Measurements from ENCODE around the gene CDS1. TPM values are rescaled to one million over a fixed set of nuclear protein-coding genes. Genes with fewer than 3 reads are reported as not detected.

The CDS1 gene
- total and polyA plus RNA-seq, 2 experiments from 2014 or later = 10.0 to 22.6 TPM

DNA sequence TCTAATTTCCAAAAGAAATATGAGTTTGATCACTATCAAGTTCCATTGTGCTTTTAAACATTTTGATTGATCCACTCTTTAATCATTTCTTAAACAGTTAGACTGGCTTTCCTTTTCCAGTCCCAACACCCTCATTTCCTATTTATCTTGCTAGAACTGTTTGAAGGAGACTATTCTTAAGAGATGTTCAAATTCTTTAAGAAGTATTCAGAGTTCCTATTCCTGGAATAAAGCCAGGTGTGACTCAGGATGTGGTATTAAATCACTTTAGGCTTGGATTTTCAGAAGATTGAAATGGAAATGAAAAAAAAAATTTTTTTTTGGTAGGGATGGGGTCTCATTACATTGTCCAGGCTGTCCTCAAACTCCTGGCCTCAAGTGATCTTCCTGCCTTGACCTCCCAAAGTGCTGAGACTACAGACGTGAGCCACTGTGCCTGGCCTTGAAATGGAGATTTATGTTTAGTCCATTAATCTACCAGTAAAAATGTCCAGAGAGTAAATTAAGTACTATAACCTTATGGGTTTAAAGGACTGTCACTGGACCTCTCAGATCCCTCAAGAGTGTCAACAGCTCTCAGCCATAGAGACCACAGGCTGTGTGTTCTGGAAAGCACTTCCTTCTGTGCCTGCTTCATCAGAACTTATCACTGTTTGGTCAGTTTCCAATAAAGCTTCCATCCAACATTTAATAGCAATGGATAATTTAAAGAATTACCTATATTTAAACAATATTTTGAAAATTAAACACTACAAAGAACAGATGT lies 90.7 kb downstream of the CDS1 start:
- no peaks in the 10 kb centered on the region for H3K9me2 ChIP-seq (ENCODE audit: insufficient read depth)
- peaks cover 21% of the 10 kb centered on the region for H3K36me3 ChIP-seq (ENCODE audit: insufficient read depth)
- Mint-ChIP-seq H3K4me1 (no peaks in the 10 kb centered on the region), H3K27me3 (ENCODE audit: insufficient read depth, low read depth, poor library complexity) (no peaks in the 10 kb centered on the region), H3K9me3 (no peaks in the 10 kb centered on the region), H3K36me3 (ENCODE audit: low read depth) (peaks cover 42% of the 10 kb centered on the region), H3K27ac (no peak overlapping the region), H3K4me3 (no peak overlapping the region)
- no peaks in the 10 kb centered on the region for H4K20me1 ChIP-seq (replicated peaks; ENCODE audit: insufficient read depth)
- DNase-seq (ENCODE audit: low spot score) (no peak), ATAC-seq (no peak)
- H3K4me3 ChIP-seq = no peak overlapping the region
- H3K4me2 ChIP-seq = no peak overlapping the region
- H3K4me1 ChIP-seq (ENCODE audit: insufficient read depth) = no peaks in the 10 kb centered on the region
- H3K27me3 ChIP-seq (ENCODE audit: insufficient read depth) = no peaks in the 10 kb centered on the region
- TF ChIP-seq, protein P1, sequence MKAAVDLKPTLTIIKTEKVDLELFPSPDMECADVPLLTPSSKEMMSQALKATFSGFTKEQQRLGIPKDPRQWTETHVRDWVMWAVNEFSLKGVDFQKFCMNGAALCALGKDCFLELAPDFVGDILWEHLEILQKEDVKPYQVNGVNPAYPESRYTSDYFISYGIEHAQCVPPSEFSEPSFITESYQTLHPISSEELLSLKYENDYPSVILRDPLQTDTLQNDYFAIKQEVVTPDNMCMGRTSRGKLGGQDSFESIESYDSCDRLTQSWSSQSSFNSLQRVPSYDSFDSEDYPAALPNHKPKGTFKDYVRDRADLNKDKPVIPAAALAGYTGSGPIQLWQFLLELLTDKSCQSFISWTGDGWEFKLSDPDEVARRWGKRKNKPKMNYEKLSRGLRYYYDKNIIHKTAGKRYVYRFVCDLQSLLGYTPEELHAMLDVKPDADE (IDR thresholded peaks at IDR 0.05) = no peak
- no peak for TF ChIP-seq ZNF114 (CRISPR knock-in tag; IDR thresholded peaks at IDR 0.05)
- TF ChIP-seq, protein P2, sequence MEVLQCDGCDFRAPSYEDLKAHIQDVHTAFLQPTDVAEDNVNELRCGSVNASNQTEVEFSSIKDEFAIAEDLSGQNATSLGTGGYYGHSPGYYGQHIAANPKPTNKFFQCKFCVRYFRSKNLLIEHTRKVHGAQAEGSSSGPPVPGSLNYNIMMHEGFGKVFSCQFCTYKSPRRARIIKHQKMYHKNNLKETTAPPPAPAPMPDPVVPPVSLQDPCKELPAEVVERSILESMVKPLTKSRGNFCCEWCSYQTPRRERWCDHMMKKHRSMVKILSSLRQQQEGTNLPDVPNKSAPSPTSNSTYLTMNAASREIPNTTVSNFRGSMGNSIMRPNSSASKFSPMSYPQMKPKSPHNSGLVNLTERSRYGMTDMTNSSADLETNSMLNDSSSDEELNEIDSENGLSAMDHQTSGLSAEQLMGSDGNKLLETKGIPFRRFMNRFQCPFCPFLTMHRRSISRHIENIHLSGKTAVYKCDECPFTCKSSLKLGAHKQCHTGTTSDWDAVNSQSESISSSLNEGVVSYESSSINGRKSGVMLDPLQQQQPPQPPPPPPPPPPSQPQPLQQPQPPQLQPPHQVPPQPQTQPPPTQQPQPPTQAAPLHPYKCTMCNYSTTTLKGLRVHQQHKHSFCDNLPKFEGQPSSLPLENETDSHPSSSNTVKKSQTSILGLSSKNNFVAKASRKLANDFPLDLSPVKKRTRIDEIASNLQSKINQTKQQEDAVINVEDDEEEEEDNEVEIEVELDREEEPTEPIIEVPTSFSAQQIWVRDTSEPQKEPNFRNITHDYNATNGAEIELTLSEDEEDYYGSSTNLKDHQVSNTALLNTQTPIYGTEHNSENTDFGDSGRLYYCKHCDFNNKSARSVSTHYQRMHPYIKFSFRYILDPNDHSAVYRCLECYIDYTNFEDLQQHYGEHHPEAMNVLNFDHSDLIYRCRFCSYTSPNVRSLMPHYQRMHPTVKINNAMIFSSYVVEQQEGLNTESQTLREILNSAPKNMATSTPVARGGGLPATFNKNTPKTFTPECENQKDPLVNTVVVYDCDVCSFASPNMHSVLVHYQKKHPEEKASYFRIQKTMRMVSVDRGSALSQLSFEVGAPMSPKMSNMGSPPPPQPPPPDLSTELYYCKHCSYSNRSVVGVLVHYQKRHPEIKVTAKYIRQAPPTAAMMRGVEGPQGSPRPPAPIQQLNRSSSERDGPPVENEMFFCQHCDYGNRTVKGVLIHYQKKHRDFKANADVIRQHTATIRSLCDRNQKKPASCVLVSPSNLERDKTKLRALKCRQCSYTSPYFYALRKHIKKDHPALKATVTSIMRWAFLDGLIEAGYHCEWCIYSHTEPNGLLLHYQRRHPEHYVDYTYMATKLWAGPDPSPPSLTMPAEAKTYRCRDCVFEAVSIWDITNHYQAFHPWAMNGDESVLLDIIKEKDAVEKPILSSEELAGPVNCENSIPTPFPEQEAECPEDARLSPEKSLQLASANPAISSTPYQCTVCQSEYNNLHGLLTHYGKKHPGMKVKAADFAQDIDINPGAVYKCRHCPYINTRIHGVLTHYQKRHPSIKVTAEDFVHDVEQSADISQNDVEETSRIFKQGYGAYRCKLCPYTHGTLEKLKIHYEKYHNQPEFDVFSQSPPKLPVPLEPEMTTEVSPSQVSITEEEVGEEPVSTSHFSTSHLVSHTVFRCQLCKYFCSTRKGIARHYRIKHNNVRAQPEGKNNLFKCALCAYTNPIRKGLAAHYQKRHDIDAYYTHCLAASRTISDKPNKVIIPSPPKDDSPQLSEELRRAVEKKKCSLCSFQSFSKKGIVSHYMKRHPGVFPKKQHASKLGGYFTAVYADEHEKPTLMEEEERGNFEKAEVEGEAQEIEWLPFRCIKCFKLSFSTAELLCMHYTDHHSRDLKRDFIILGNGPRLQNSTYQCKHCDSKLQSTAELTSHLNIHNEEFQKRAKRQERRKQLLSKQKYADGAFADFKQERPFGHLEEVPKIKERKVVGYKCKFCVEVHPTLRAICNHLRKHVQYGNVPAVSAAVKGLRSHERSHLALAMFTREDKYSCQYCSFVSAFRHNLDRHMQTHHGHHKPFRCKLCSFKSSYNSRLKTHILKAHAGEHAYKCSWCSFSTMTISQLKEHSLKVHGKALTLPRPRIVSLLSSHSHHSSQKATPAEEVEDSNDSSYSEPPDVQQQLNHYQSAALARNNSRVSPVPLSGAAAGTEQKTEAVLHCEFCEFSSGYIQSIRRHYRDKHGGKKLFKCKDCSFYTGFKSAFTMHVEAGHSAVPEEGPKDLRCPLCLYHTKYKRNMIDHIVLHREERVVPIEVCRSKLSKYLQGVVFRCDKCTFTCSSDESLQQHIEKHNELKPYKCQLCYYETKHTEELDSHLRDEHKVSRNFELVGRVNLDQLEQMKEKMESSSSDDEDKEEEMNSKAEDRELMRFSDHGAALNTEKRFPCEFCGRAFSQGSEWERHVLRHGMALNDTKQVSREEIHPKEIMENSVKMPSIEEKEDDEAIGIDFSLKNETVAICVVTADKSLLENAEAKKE (CRISPR knock-in tag; IDR thresholded peaks at IDR 0.05) = no peak
- TF ChIP-seq NANOG (IDR thresholded peaks at IDR 0.05; ENCODE audit: borderline replicate concordance) = no peak
- TF ChIP-seq, protein P3, sequence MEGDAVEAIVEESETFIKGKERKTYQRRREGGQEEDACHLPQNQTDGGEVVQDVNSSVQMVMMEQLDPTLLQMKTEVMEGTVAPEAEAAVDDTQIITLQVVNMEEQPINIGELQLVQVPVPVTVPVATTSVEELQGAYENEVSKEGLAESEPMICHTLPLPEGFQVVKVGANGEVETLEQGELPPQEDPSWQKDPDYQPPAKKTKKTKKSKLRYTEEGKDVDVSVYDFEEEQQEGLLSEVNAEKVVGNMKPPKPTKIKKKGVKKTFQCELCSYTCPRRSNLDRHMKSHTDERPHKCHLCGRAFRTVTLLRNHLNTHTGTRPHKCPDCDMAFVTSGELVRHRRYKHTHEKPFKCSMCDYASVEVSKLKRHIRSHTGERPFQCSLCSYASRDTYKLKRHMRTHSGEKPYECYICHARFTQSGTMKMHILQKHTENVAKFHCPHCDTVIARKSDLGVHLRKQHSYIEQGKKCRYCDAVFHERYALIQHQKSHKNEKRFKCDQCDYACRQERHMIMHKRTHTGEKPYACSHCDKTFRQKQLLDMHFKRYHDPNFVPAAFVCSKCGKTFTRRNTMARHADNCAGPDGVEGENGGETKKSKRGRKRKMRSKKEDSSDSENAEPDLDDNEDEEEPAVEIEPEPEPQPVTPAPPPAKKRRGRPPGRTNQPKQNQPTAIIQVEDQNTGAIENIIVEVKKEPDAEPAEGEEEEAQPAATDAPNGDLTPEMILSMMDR (conservative IDR thresholded peaks at IDR 0.05; ENCODE audit: low read depth in 2 of 2) = no peak
- TF ChIP-seq, protein P4, sequence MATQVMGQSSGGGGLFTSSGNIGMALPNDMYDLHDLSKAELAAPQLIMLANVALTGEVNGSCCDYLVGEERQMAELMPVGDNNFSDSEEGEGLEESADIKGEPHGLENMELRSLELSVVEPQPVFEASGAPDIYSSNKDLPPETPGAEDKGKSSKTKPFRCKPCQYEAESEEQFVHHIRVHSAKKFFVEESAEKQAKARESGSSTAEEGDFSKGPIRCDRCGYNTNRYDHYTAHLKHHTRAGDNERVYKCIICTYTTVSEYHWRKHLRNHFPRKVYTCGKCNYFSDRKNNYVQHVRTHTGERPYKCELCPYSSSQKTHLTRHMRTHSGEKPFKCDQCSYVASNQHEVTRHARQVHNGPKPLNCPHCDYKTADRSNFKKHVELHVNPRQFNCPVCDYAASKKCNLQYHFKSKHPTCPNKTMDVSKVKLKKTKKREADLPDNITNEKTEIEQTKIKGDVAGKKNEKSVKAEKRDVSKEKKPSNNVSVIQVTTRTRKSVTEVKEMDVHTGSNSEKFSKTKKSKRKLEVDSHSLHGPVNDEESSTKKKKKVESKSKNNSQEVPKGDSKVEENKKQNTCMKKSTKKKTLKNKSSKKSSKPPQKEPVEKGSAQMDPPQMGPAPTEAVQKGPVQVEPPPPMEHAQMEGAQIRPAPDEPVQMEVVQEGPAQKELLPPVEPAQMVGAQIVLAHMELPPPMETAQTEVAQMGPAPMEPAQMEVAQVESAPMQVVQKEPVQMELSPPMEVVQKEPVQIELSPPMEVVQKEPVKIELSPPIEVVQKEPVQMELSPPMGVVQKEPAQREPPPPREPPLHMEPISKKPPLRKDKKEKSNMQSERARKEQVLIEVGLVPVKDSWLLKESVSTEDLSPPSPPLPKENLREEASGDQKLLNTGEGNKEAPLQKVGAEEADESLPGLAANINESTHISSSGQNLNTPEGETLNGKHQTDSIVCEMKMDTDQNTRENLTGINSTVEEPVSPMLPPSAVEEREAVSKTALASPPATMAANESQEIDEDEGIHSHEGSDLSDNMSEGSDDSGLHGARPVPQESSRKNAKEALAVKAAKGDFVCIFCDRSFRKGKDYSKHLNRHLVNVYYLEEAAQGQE (IDR thresholded peaks at IDR 0.05; ENCODE audit: unreplicated experiment) = no peak
- TF ChIP-seq EZH2phosphoT487 (IDR thresholded peaks at IDR 0.05; ENCODE audit: unreplicated experiment) = no peak
- TF ChIP-seq ZNF331 (CRISPR knock-in tag; IDR thresholded peaks at IDR 0.05; ENCODE audit: low read depth) = no peak
- H2AFZ ChIP-seq = no peak overlapping the region
- H3K27ac ChIP-seq (ENCODE audit: low read depth) = no peak overlapping the region
- no peaks in the 10 kb centered on the region for H3K79me2 ChIP-seq (replicated peaks; ENCODE audit: insufficient read depth)
- H3F3A ChIP-seq (replicated peaks; ENCODE audit: low read depth) = no peaks in the 10 kb centered on the region
